NB4 (cell line): ENCODE measurements around the gene LILRB2.

Experiments used
- MYC ChIP-seq: IDR thresholded peaks from 2 replicates; pipeline ENCODE4 v1.6.1; 2011; ENCODE audit warnings: low read depth, low read length
- POLR2A ChIP-seq: IDR thresholded peaks from 2 replicates; pipeline ENCODE4 v1.6.1; 2011; ENCODE audit warnings: mild to moderate bottlenecking; ENCODE audit not compliant: insufficient read length; ENCODE audit errors: extremely low read depth
- TF ChIP-seq, protein P1 (sequence below): IDR thresholded peaks from one replicate; pipeline ENCODE4 v1.5.1; 2012; ENCODE audit warnings: low read depth, low read length
- TF ChIP-seq, protein P2 (sequence below): IDR thresholded peaks from 2 replicates; pipeline ENCODE4 v1.6.1; 2011; ENCODE audit warnings: low read depth, low read length

- TF ChIP-seq, protein P1, sequence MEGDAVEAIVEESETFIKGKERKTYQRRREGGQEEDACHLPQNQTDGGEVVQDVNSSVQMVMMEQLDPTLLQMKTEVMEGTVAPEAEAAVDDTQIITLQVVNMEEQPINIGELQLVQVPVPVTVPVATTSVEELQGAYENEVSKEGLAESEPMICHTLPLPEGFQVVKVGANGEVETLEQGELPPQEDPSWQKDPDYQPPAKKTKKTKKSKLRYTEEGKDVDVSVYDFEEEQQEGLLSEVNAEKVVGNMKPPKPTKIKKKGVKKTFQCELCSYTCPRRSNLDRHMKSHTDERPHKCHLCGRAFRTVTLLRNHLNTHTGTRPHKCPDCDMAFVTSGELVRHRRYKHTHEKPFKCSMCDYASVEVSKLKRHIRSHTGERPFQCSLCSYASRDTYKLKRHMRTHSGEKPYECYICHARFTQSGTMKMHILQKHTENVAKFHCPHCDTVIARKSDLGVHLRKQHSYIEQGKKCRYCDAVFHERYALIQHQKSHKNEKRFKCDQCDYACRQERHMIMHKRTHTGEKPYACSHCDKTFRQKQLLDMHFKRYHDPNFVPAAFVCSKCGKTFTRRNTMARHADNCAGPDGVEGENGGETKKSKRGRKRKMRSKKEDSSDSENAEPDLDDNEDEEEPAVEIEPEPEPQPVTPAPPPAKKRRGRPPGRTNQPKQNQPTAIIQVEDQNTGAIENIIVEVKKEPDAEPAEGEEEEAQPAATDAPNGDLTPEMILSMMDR: no peak
- no peak for TF ChIP-seq MYC
- no peak for TF ChIP-seq POLR2A
- TF ChIP-seq, protein P2, sequence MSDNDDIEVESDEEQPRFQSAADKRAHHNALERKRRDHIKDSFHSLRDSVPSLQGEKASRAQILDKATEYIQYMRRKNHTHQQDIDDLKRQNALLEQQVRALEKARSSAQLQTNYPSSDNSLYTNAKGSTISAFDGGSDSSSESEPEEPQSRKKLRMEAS: no peak
Observed at GRCh38 chr19:54302257-54302656, 21.3 kb upstream of the LILRB2 start.
